GM12874 (cell line): ENCODE data around the gene TIMM17A.

Source experiments
- TF ChIP-seq, protein P1 (sequence below): IDR thresholded peaks from 2 replicates; pipeline ENCODE4 v1.5.1; 2011; ENCODE audit warnings: low read depth, mild to moderate bottlenecking, control low read depth, low read length, moderate library complexity; ENCODE audit not compliant: insufficient read depth

The TIMM17A gene

DNA sequence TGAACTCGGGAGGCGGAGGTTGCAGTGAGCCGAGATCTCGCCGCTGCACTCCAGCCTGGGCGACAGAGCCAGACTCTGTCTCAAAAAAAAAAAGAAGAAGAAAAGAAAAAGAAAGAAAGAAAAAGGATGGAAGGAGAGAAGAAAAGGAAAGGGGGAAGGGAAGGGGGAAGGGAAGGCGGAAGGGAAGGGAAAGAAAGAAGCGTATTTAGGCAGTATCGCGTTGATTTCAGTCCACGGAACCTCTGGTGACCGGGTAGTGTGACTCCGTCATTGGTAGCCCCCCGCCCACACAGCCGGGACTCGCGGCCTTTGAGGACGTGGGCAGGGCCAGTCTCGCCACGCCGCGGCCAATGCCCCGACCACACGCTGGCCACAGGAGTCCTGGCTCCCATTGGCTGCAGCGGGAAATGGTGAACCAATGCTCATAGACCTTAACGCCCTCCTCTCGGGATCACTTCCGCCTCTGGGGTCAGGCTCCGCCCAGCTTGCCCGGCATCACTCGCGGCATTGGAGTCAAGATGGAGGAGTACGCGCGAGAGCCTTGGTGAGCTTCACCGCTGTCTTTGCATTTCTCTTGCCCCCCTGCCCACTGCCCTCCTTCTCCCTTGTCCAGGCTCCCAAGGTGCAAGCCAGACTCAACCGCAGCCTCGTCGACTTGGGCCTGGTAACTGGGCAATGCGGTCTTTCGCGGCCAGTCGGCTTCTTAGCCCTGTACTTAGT is at the start of gene TIMM17A:
Gene TIMM17A (plus strand): TSS at position 495 of the 720 bp plus-strand sequence. CDS start 24 bp downstream, at position 519.
- TF ChIP-seq, protein P1, sequence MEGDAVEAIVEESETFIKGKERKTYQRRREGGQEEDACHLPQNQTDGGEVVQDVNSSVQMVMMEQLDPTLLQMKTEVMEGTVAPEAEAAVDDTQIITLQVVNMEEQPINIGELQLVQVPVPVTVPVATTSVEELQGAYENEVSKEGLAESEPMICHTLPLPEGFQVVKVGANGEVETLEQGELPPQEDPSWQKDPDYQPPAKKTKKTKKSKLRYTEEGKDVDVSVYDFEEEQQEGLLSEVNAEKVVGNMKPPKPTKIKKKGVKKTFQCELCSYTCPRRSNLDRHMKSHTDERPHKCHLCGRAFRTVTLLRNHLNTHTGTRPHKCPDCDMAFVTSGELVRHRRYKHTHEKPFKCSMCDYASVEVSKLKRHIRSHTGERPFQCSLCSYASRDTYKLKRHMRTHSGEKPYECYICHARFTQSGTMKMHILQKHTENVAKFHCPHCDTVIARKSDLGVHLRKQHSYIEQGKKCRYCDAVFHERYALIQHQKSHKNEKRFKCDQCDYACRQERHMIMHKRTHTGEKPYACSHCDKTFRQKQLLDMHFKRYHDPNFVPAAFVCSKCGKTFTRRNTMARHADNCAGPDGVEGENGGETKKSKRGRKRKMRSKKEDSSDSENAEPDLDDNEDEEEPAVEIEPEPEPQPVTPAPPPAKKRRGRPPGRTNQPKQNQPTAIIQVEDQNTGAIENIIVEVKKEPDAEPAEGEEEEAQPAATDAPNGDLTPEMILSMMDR, result no peak

DNA sequence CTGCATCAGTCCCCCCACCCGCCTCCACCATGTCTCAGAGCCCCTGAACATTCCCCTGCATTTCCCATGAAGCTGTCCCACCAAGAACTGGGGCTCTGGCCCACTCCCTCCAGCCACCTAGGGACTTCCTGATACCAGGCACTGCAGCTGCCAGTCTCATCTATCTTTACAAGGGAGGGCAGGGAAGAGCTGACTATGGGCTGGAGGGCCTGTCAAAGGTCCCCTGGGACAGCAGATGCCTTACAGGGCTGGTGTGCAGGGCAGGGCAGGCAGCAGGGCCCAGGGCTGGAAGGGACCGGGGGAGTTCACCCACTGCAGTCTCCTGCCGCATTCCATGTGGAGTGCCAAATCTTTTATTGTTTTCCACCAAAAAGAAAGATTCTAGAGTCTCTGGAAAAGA is 49.0 kb upstream of the TIMM17A start:
- TF ChIP-seq, protein P1, result no peak

DNA sequence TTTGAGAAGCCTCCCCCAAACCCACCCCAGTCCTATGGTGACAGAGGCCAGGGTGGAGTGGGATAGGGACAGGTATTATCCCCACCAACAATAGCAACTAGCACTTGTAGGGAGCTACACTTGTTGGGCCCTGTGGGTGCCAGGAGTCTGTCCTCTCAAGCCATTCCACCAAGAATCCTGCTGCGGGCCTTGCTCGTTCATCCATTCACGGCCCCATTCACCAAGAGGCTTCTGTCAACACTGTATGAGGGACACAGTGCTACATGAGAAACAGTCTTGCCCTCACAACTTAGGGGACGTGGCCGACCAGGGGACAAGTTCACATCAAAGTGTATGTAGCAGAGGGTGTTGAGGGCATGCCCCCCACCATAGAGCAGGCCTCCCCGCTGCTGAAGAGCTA is 47.7 kb upstream of the TIMM17A start:
- TF ChIP-seq, protein P1, result no peak

DNA sequence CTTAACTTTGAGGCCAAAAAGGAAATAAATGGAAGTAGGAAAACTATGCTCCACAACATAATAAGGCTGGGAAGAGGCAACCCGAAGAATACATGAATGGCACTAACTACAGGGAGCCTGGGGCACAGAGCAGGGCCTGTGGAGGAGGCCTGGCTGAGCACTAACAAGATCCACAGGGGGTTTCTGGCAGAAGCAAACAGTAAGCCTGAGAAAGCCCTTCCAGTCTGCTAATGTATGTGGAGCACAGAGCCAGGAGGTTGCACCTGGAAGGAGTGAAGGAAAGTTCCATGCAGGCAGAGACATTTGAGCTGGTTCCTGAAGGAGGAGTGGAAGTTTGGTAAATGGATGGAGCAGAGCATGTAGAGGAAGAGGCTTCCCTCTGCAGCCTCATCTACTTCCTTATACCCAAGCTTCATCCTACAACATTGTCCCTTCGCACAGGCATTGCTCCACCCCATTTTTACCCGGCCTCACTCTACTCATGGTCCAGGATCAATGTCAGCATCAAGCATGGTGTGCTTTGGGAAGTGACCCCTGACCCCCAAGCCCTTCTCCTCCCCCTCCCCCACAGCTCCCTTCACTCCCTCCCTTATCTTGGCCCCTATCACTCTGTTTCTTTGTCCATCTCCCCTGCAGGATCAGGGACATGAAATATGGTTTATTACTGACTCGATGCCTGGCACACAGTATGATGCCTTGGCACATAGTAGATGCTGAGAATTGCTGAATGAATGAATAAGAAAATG is 43.3 kb upstream of the TIMM17A start:
- TF ChIP-seq, protein P1, result no peak

DNA sequence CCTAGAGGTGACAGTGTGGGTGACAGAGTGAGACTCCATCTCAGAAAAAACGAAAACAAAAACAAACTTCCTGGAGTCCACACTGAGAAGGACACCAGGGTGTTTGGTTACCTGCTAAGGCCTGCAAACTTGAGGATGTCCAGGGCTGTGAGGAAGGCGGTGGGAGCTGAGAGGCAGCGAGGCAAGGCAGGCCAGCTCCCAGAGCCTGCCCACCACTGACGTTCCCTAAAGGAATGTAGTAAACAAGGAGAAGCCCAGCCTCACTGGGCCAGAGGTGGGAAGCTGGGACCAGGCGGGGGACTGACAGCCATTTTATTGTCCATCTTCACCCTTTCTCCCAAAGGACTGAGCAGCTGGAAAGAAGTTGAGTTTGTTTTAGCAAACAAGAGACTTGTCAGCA is 42.5 kb upstream of the TIMM17A start:
- TF ChIP-seq, protein P1, result no peak

DNA sequence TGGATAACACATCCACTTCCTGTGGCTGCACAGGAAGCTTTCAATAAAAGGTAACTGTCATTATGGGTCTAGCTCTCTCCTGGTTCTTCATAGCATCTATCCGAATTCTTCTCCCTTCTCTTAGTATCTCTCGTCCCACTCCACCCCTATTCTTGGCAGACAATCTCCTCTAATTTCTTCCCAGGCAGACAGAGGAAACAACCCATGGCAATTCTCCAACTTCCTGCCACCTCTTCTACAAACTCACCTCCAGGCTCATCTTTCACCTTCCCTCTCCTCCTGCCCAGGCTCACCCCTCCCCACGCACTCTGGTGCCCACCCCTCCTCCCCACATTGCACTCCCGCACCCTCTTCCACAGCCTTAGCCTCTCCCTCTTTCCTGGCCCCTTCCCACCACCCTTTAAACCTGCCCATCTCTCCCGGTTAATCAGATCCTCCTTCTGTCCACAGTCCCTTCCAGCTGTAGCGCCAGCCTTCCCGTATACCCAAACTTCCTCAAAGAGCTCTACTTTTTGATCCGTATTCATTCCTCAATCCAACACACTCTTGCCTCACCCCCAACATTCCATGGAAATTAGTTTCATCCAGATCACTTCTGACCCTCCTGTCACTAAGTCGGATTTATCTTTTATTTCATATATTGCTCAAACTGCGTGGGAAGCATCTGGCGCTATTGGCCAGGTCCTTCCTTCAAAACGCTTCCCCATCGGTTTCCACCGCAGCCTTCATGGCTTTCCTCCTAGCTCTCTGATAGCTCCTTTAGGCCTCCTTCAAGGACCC is 40.7 kb upstream of the TIMM17A start:
- TF ChIP-seq, protein P1, result no peak

DNA sequence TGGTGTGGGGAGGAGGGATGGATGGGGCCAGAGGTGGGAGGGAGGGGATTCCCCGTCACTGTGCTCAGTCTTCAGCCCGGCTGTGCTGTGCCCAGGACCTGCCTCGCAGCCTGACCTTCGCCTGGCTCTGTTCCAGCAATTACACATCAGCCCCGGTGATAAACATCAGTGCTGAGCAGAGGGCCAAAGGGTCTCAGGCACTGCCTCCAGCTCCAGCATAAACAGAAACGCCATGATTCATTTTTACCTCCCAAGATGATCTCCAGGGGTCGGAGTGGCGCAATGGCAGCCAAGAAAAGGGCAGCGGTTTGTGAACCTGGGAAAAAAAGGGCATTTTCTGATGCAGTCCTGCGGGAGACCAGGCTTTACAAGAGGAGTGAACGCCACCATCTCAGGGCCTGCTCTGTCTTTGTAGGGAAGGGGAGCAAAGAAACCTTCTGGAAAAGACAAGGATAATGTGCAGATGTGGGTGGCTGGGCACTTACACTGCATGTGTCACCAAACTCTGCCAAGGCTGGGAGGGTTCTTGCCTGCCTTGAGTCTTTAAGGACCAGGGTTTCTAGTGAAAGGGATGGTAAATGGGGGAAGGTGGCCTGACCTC is 38.6 kb upstream of the TIMM17A start:
- TF ChIP-seq, protein P1, result no peak
